GM12878 (cell line): ENCODE data around the gene RSKR. TPM values are rescaled to one million over a fixed set of nuclear protein-coding genes. Genes with fewer than 3 reads are reported as not detected.
"Not testable (repeated sequence)": the region's sequence is repeated elsewhere in the genome, so short reads cannot be mapped to it uniquely, and the experiment has no call there.

ENCODE experiments used
- ATAC-seq: fragments of 200-7000 bp; cut with Tn5 transposase; 3 replicates; pipeline ENCODE4 v1.9.1; 2020; ENCODE audit warnings: mild to moderate bottlenecking, moderate library complexity
- BruUV-seq: library from RNA; stranded (reverse); fragments of 400-500 nt; replicated peaks from 2 replicates; lab custom pipeline; 2021; lab: Mats Ljungman, UMichigan
- CTCF ChIA-PET: fragments of 300-600 bp; sonication (Branson Sonifier 250); formaldehyde crosslinking; extraction: SDS; loops from one replicate; lab custom pipeline; 2021; ENCODE audit warnings: inconsistent platforms; lab: Yijun Ruan, JAX
- POLR2A ChIA-PET: fragments of 350-600 bp; formaldehyde crosslinking; extraction: SDS; loops from one replicate; lab custom pipeline; 2021; ENCODE audit warnings: inconsistent platforms; lab: Charles Lee
- RAD21 ChIA-PET: fragments of 300-600 bp; sonication (Branson Sonifier 250); formaldehyde crosslinking; loops from one replicate; lab custom pipeline; 2023; ENCODE audit warnings: antibody characterized with exemption; ENCODE audit not compliant: unreplicated experiment; lab: Charles Lee
- SMC1A ChIA-PET: fragments of 300-600 bp; sonication (Branson Sonifier 250); formaldehyde crosslinking; loops from one replicate; lab custom pipeline; 2023; ENCODE audit not compliant: unreplicated experiment, uncharacterized antibody; lab: Charles Lee
- DNase-seq: peaks from one replicate; pipeline ENCODE4 v3.0.0-alpha.2; 2011; ENCODE audit warnings: low read depth, low spot score
- FAIRE-seq: peaks from 3 replicates; lab custom pipeline; 2011; peaks lifted over from hg19 to GRCh38; lab: Jason Lieb, UNC
- H2AFZ ChIP-seq: 2 replicates; pipeline ENCODE4 v1.6.0; 2011; ENCODE audit warnings: low read depth, low read length, control low read depth; ENCODE audit not compliant: control insufficient read depth
- H3K27ac ChIP-seq: 2 replicates; pipeline ENCODE4 v1.5.1; 2011; ENCODE audit warnings: control low read depth; ENCODE audit not compliant: control insufficient read depth, insufficient read depth
- H3K27me3 ChIP-seq, 2 experiments: replicated peaks in 1 of 2; 2 replicates each; pipeline versions ENCODE4 v1.6.0 to v1.6.1; 2011; ENCODE audit warnings: low read length in 1 of 2; ENCODE audit not compliant: control insufficient read depth in 2 of 2, insufficient read depth in 2 of 2
- H3K36me3 ChIP-seq, 2 experiments: 2 replicates each; pipeline ENCODE4 v1.5.1; 2011; ENCODE audit warnings: low read length in 1 of 2; ENCODE audit not compliant: control insufficient read depth in 2 of 2, insufficient read depth in 2 of 2
- H3K4me1 ChIP-seq: 2 replicates; pipeline ENCODE4 v1.6.1; 2011; ENCODE audit warnings: mild to moderate bottlenecking, low read length, moderate library complexity, mixed read lengths; ENCODE audit not compliant: control insufficient read depth, insufficient read depth
- H3K4me2 ChIP-seq: 2 replicates; pipeline ENCODE4 v1.6.0; 2011; ENCODE audit warnings: control low read depth; ENCODE audit not compliant: control insufficient read depth, insufficient read depth
- H3K4me3 ChIP-seq: fragments of 200-600 bp; sonication (generic); 2 replicates; pipeline ENCODE4 v1.5.1; 2016
- H3K79me2 ChIP-seq: 2 replicates; pipeline ENCODE4 v1.6.0; 2011; ENCODE audit warnings: low read length; ENCODE audit not compliant: control insufficient read depth, insufficient read depth
- H3K9ac ChIP-seq: 2 replicates; pipeline ENCODE4 v1.8.0; 2011; ENCODE audit warnings: low read length, control low read depth, mixed read lengths; ENCODE audit not compliant: control insufficient read depth, insufficient read depth
- H3K9me3 ChIP-seq: replicated peaks from 3 replicates; pipeline ENCODE4 v1.5.1; 2011; ENCODE audit warnings: mild to moderate bottlenecking, low read length; ENCODE audit not compliant: control insufficient read depth, insufficient read depth
- H4K20me1 ChIP-seq: 2 replicates; pipeline ENCODE4 v1.6.0; 2011; ENCODE audit not compliant: control insufficient read depth, insufficient read depth
- FOS ChIP-seq: IDR thresholded peaks from 3 replicates; pipeline ENCODE4 v1.6.1; 2011; ENCODE audit warnings: borderline replicate concordance; ENCODE audit not compliant: insufficient read length; ENCODE audit errors: extremely low read depth
- GABPA ChIP-seq: IDR thresholded peaks from 2 replicates; pipeline ENCODE4 v1.6.1; 2014; ENCODE audit warnings: antibody characterized with exemption, low read depth, mild to moderate bottlenecking, inconsistent platforms
- GATAD2B ChIP-seq: fragments of 450-650 bp; conservative IDR thresholded peaks from 2 replicates; pipeline ENCODE4 v1.6.1; 2017; ENCODE audit warnings: low read depth, mild to moderate bottlenecking, moderate library complexity
- HCFC1 ChIP-seq: fragments of 150-350 bp; IDR thresholded peaks from 2 replicates; pipeline ENCODE4 v1.6.1; 2014; ENCODE audit warnings: low read length
- HDAC6 ChIP-seq: fragments of 200-600 bp; sonication (generic); IDR thresholded peaks from one replicate; pipeline ENCODE4 v1.8.0; 2017; ENCODE audit warnings: antibody characterized with exemption; ENCODE audit not compliant: unreplicated experiment
- MEF2B ChIP-seq: fragments of 450-650 bp; IDR thresholded peaks from 2 replicates; pipeline ENCODE4 v1.6.1; 2018; ENCODE audit warnings: mild to moderate bottlenecking, moderate library complexity; ENCODE audit not compliant: partially characterized antibody, poor library complexity, severe bottlenecking
- MTA2 ChIP-seq: fragments of 450-650 bp; IDR thresholded peaks from 2 replicates; pipeline ENCODE4 v1.6.1; 2016; ENCODE audit warnings: low read depth, mild to moderate bottlenecking, moderate library complexity
- MYB ChIP-seq: fragments of 150-350 bp; IDR thresholded peaks from 2 replicates; pipeline ENCODE4 v1.6.1; 2014; ENCODE audit warnings: mild to moderate bottlenecking, low read depth, low read length, borderline replicate concordance
- NFIC ChIP-seq: IDR thresholded peaks from 2 replicates; pipeline ENCODE4 v1.6.1; 2012; ENCODE audit warnings: low read depth, mild to moderate bottlenecking, inconsistent platforms, low read length, moderate library complexity
- POLR2A ChIP-seq: IDR thresholded peaks from 2 replicates; pipeline ENCODE4 v1.6.1; 2011; ENCODE audit warnings: low read depth, mild to moderate bottlenecking, low read length
- POU2F2 ChIP-seq: IDR thresholded peaks from 3 replicates; pipeline ENCODE4 v1.6.1; 2011; ENCODE audit warnings: low read depth, mild to moderate bottlenecking, low read length, borderline replicate concordance
- SUPT20H ChIP-seq: IDR thresholded peaks from 2 replicates; pipeline ENCODE4 v1.6.1; 2011; ENCODE audit warnings: low read depth, mild to moderate bottlenecking, low read length, moderate library complexity, borderline replicate concordance; ENCODE audit not compliant: control insufficient read depth
- TARDBP ChIP-seq: IDR thresholded peaks from 2 replicates; pipeline ENCODE4 v1.6.1; 2016; ENCODE audit warnings: borderline replicate concordance
- TBL1XR1 ChIP-seq: IDR thresholded peaks from 2 replicates; pipeline ENCODE4 v1.6.1; 2012; ENCODE audit warnings: low read depth, low read length, improper control_type of control experiment
- USF2 ChIP-seq: IDR thresholded peaks from 2 replicates; pipeline ENCODE4 v1.6.1; 2011; ENCODE audit warnings: low read depth, low read length, improper control_type of control experiment, borderline replicate concordance
- YBX1 ChIP-seq: fragments of 450-650 bp; IDR thresholded peaks from 2 replicates; pipeline ENCODE4 v1.6.1; 2016; ENCODE audit warnings: antibody characterized with exemption
- ZNF207 ChIP-seq: fragments of 450-650 bp; IDR thresholded peaks from 2 replicates; pipeline ENCODE4 v1.6.1; 2014; ENCODE audit warnings: antibody characterized with exemption, mild to moderate bottlenecking, borderline replicate concordance
- ZNF274 ChIP-seq: IDR thresholded peaks from one replicate; pipeline ENCODE4 v1.8.0; 2011; ENCODE audit not compliant: insufficient read length, insufficient read depth
- ZNF384 ChIP-seq: IDR thresholded peaks from 2 replicates; pipeline ENCODE4 v1.6.1; 2012; ENCODE audit warnings: low read depth, mild to moderate bottlenecking, low read length, improper control_type of control experiment, borderline replicate concordance
- ZNF622 ChIP-seq: fragments of 450-650 bp; IDR thresholded peaks from 2 replicates; pipeline ENCODE4 v1.6.1; 2017; ENCODE audit warnings: mild to moderate bottlenecking, inconsistent platforms
- WGBS: methylation state at CpG from one replicate; pipeline ENCODE4 v1.1.6; 2016; ENCODE audit warnings: low lambda C conversion rate; ENCODE audit not compliant: insufficient replicate concordance, insufficient coverage; ENCODE audit errors: missing lambda C conversion rate; 5-methylcytosine and 5-hydroxymethylcytosine counted together
- in situ Hi-C: fragments of 300-500 bp; cut with MboI; formaldehyde crosslinking; loops from 9 replicates; pipeline ENCODE4 v1.14.3; 2018; ENCODE audit warnings: mixed read lengths
- intact Hi-C: fragments of 100-400 bp; cut with micrococcal nuclease; formaldehyde crosslinking; loops from one replicate; pipeline ENCODE4 v1.14.2; 2022; ENCODE audit not compliant: unreplicated experiment
- polyA plus RNA-seq, 11 experiments: library from polyadenylated mRNA; depleted of rRNA in 4 of 11; unstranded in 6 of 11; stranded (reverse) in 5 of 11; fragments of >200 nt; fragmentation: Nextera tagmentation in 4 of 11; fragmentation: Illumina TruSeq in 1 of 11; extraction: Ambion mirVana in 4 of 11; extraction: Trizol in 1 of 11; gene quantifications; 1 replicate in 1 of 11; 2 replicates in 10 of 11; pipeline versions ENCODE4 v1.2.1 to v1.2.3, GENCODE V29; 2011 to 2016; ENCODE audit warnings: inconsistent platforms in 2 of 11, missing spikeins in 2 of 11, low read depth in 1 of 11
- total RNA-seq, 4 experiments: library from RNA; depleted of rRNA in 3 of 4; stranded (reverse); fragments of >200 nt in 3 of 4; fragmentation: Illumina TruSeq in 1 of 4; extraction: Trizol in 1 of 4; gene quantifications; 2 replicates each; pipeline versions ENCODE4 v1.2.1 to v1.2.3, GENCODE V29; 2013 to 2021

Gene RSKR
- total and polyA plus RNA-seq, 10 of the 15 experiments (the other 5 are each of a cell fraction or from before 2014, with no cell fraction given): 0.52 to 22.4 (median 8.7) TPM

GRCh38 chr17:28610376-28610775 lies 3.6 kb downstream of the RSKR start:
- SMC1A ChIA-PET: interaction anchor here (1.0 to 2.0 kb wide), 4 partner anchors 9 to 61 kb away, joined by 3 to 5 read pairs (median 4); no protein-coding TSS in a partner anchor
- Histone ChIP-seq H3K9ac (no peak overlapping the region), H3K36me3 (peaks cover 21 to 30% of the 10 kb centered on the region in 2 experiments), H4K20me1 (no peaks in the 10 kb centered on the region), H3K4me2 (no peak overlapping the region), H3K9me3 (no peaks in the 10 kb centered on the region), H3K4me1 (no peaks in the 10 kb centered on the region; the same call in none of the 2 replicates), H3K27ac (no peak overlapping the region), H2AFZ (no peak overlapping the region), H3K27me3 (no peaks in the 10 kb centered on the region), H3K79me2 (no peaks in the 10 kb centered on the region), H3K4me3 (no peak overlapping the region)
- TF ChIP-seq HCFC1: no peak
- no peak for TF ChIP-seq NFIC
- no peak for TF ChIP-seq ZNF384
- TF ChIP-seq MTA2: no peak
- TF ChIP-seq HDAC6: no peak
- no peak for TF ChIP-seq USF2
- no peak for TF ChIP-seq TARDBP
- no peak for TF ChIP-seq ZNF207
- no peak for TF ChIP-seq ZNF622
- TF ChIP-seq POU2F2: no peak
- TF ChIP-seq TBL1XR1: no peak
- TF ChIP-seq YBX1: no peak
- no peak for TF ChIP-seq FOS
- no peak for TF ChIP-seq ZNF274
- TF ChIP-seq POLR2A: no peak
- TF ChIP-seq GABPA: no peak
- TF ChIP-seq MEF2B: no peak
- no peak for TF ChIP-seq GATAD2B
- no peak for TF ChIP-seq SUPT20H
- no peak for TF ChIP-seq MYB
- in situ Hi-C loops: no loop called here
- no peak for FAIRE-seq
- CTCF ChIA-PET: interaction anchor here (1.2 to 8.2 kb wide), 7 partner anchors 9 to 114 kb away, joined by 3 to 88 read pairs (median 7); no protein-coding TSS in a partner anchor
- RAD21 ChIA-PET: interaction anchor here (1.4 to 3.2 kb wide), 3 partner anchors 33 to 61 kb away, joined by 3 to 12 read pairs (median 5); partner anchors contain the start of gene PIGS
- POLR2A ChIA-PET: interaction anchor here (0.9 to 2.1 kb wide), 4 partner anchors 9 to 60 kb away, joined by 4 to 11 read pairs (median 4); no protein-coding TSS in a partner anchor
- no TSS peak for BruUV-seq
- no peak for DNase-seq
- 88% methylated on average over 8 of the region's 8 CpGs for whole genome bisulfite sequencing
- no peak for ATAC-seq
- intact Hi-C loops: no loop called here

- intact Hi-C loops, POLR2A ChIA-PET, FAIRE-seq, H3K27ac ChIP-seq, DNase-seq, H3K27me3 ChIP-seq, H3K9ac ChIP-seq, H4K20me1 ChIP-seq, H3K4me1 ChIP-seq, H3K9me3 ChIP-seq, BruUV-seq, H3K36me3 ChIP-seq, ATAC-seq, H3K4me3 ChIP-seq, H3K4me2 ChIP-seq, SMC1A ChIA-PET, RAD21 ChIA-PET, in situ Hi-C loops, CTCF ChIA-PET, H3K79me2 ChIP-seq, H2AFZ ChIP-seq: not testable (repeated sequence)
- WGBS: 100% methylated on average over 2 of the region's 31 CpGs
Observed at GRCh38 chr17:28604031-28604430, 10.0 kb downstream of the RSKR start.
